HCT116 (cell line): Measurements from ENCODE around the gene CTTN.

Experiments used
- ATF3 ChIP-seq: IDR thresholded peaks from 2 replicates; pipeline ENCODE4 v1.6.1; 2012
- CEBPB ChIP-seq: IDR thresholded peaks from 2 replicates; pipeline ENCODE4 v1.6.1; 2012; ENCODE audit warnings: low read depth
- CTCF ChIP-seq, 3 experiments: fragments of 200-600 bp in 1 of 3; sonication (generic) in 1 of 3; IDR thresholded peaks in 2 of 3; conservative IDR thresholded peaks in 1 of 3; 2 replicates each; pipeline ENCODE4 v1.5.1; 2012 to 2017; ENCODE audit warnings: low read depth in 2 of 3, low read length in 2 of 3, antibody characterized with exemption in 1 of 3, borderline replicate concordance in 1 of 3, control low read depth in 1 of 3, mild to moderate bottlenecking in 1 of 3, mixed read lengths in 1 of 3, mixed run types in 1 of 3, moderate library complexity in 1 of 3; ENCODE audit not compliant: insufficient read depth in 1 of 3
- EZH2 ChIP-seq: fragments of 200-600 bp; sonication (generic); IDR thresholded peaks from 2 replicates; pipeline ENCODE4 v1.6.1; 2017; ENCODE audit warnings: antibody characterized with exemption, mixed run types
- JUND ChIP-seq: IDR thresholded peaks from 2 replicates; pipeline ENCODE4 v1.6.1; 2012
- POLR2A ChIP-seq: IDR thresholded peaks from 2 replicates; pipeline ENCODE4 v1.7.0; 2011; ENCODE audit warnings: borderline replicate concordance; ENCODE audit not compliant: insufficient read depth, insufficient read length; ENCODE audit errors: extremely low read depth
- POLR2AphosphoS5 ChIP-seq: IDR thresholded peaks from 2 replicates; pipeline ENCODE4 v1.6.1; 2011; ENCODE audit warnings: mild to moderate bottlenecking, low read depth, low read length, moderate library complexity
- RAD21 ChIP-seq: IDR thresholded peaks from 2 replicates; pipeline ENCODE4 v1.6.1; 2012; ENCODE audit warnings: low read depth, mild to moderate bottlenecking
- SIN3A ChIP-seq: IDR thresholded peaks from 2 replicates; pipeline ENCODE4 v1.6.1; 2012; ENCODE audit warnings: low read depth
- SRF ChIP-seq: IDR thresholded peaks from 2 replicates; pipeline ENCODE4 v1.6.1; 2012; ENCODE audit warnings: low read depth
- YY1 ChIP-seq: IDR thresholded peaks from 2 replicates; pipeline ENCODE4 v1.6.1; 2011; ENCODE audit warnings: low read length, low read depth, moderate library complexity, mild to moderate bottlenecking; ENCODE audit not compliant: insufficient replicate concordance; ENCODE audit errors: extremely low read depth
- ZBTB33 ChIP-seq: IDR thresholded peaks from 2 replicates; pipeline ENCODE4 v1.6.1; 2011; ENCODE audit warnings: mild to moderate bottlenecking, low read length, moderate library complexity; ENCODE audit not compliant: insufficient replicate concordance; ENCODE audit errors: extremely low read depth
- ZFX ChIP-seq: fragments of 450-650 bp; IDR thresholded peaks from 2 replicates; pipeline ENCODE4 v1.6.1; 2017
- ZNF274 ChIP-seq: fragments of 200-500 bp; sonication (Bioruptor generic); IDR thresholded peaks from 2 replicates; pipeline ENCODE4 v1.6.1; 2014; ENCODE audit warnings: mild to moderate bottlenecking, low read depth, low read length, inconsistent platforms

GRCh38 chr11:70482529-70482917, 84.2 kb downstream of the CTTN start:
- TF ChIP-seq CTCF (IDR thresholded peaks at IDR 0.05 in 2 of 3, conservative IDR thresholded peaks at IDR 0.05 in 1 of 3; ENCODE audit: borderline replicate concordance in 1 of 3, insufficient read depth in 1 of 3, low read depth in 2 of 3, low read length in 2 of 3) (no peak), CEBPB (no peak), POLR2A (no peak), JUND (no peak), EZH2 (no peak), ZFX (no peak), RAD21 (no peak), ZBTB33 (no peak), ZNF274 (no peak), YY1 (no peak), SIN3A (no peak; the same call in 1 of the 2 replicates), POLR2AphosphoS5 (no peak), SRF (no peak), ATF3 (no peak)
